ENCODE results near the gene ASPN. TPM values are rescaled to one million over a fixed set of nuclear protein-coding genes. Genes with fewer than 3 reads are reported as not detected.

ASPN gene
- total and polyA plus RNA-seq, 9 of the 15 experiments (the other 6 are each of a cell fraction or from before 2014, with no cell fraction given): 0.03 to 0.07 TPM; not detected in 7

DNA sequence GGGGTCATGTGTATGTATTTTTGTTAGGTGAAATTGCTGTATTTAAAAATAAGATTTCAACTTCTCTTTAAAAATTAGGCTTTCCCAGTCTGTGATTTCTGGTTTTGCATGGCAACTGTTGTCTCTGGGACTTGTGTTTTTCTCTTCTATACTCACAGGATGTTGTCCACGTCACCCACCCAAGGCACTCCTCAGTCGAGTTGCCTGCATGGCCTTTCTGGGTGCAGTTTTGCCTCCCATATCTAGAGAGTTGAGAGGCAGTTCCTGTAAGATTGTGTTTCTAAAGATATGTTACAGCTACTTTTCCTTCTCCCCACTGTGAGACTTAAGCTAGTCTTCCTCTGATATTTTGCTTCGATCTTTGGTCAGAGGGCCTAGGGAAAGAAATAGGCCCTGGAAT, 2.3 kb upstream of the ASPN start:
- TF ChIP-seq ZNF57 (CRISPR knock-in tag; IDR thresholded peaks at IDR 0.05) (no peak), PTBP1 (IDR thresholded peaks at IDR 0.05; ENCODE audit: low read depth, low read length) (no peak), TARDBP (IDR thresholded peaks at IDR 0.05) (no peak), MAFK (IDR thresholded peaks at IDR 0.05; ENCODE audit: low read length) (no peak), ELF2 (CRISPR knock-in tag; IDR thresholded peaks at IDR 0.05) (no peak), HMGN3 (IDR thresholded peaks at IDR 0.05; ENCODE audit: borderline replicate concordance, extremely low read depth, insufficient read length, low read depth, low read length) (no peak), HIVEP1 (CRISPR knock-in tag; IDR thresholded peaks at IDR 0.05) (no peak)
- TF ChIP-seq, protein P1, sequence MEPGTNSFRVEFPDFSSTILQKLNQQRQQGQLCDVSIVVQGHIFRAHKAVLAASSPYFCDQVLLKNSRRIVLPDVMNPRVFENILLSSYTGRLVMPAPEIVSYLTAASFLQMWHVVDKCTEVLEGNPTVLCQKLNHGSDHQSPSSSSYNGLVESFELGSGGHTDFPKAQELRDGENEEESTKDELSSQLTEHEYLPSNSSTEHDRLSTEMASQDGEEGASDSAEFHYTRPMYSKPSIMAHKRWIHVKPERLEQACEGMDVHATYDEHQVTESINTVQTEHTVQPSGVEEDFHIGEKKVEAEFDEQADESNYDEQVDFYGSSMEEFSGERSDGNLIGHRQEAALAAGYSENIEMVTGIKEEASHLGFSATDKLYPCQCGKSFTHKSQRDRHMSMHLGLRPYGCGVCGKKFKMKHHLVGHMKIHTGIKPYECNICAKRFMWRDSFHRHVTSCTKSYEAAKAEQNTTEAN (CRISPR knock-in tag; IDR thresholded peaks at IDR 0.05): no peak
- TF ChIP-seq, protein P2, sequence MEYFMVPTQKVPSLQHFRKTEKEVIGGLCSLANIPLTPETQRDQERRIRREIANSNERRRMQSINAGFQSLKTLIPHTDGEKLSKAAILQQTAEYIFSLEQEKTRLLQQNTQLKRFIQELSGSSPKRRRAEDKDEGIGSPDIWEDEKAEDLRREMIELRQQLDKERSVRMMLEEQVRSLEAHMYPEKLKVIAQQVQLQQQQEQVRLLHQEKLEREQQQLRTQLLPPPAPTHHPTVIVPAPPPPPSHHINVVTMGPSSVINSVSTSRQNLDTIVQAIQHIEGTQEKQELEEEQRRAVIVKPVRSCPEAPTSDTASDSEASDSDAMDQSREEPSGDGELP (CRISPR knock-in tag; IDR thresholded peaks at IDR 0.05; ENCODE audit: borderline replicate concordance): no peak
- TF ChIP-seq, protein P3, sequence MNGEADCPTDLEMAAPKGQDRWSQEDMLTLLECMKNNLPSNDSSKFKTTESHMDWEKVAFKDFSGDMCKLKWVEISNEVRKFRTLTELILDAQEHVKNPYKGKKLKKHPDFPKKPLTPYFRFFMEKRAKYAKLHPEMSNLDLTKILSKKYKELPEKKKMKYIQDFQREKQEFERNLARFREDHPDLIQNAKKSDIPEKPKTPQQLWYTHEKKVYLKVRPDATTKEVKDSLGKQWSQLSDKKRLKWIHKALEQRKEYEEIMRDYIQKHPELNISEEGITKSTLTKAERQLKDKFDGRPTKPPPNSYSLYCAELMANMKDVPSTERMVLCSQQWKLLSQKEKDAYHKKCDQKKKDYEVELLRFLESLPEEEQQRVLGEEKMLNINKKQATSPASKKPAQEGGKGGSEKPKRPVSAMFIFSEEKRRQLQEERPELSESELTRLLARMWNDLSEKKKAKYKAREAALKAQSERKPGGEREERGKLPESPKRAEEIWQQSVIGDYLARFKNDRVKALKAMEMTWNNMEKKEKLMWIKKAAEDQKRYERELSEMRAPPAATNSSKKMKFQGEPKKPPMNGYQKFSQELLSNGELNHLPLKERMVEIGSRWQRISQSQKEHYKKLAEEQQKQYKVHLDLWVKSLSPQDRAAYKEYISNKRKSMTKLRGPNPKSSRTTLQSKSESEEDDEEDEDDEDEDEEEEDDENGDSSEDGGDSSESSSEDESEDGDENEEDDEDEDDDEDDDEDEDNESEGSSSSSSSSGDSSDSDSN (IDR thresholded peaks at IDR 0.05; ENCODE audit: borderline replicate concordance in 1 of 2, low read depth in 2 of 2, low read length in 2 of 2): no peak
- TF ChIP-seq, protein P4, sequence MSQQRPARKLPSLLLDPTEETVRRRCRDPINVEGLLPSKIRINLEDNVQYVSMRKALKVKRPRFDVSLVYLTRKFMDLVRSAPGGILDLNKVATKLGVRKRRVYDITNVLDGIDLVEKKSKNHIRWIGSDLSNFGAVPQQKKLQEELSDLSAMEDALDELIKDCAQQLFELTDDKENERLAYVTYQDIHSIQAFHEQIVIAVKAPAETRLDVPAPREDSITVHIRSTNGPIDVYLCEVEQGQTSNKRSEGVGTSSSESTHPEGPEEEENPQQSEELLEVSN (IDR thresholded peaks at IDR 0.05; ENCODE audit: borderline replicate concordance in 1 of 2, extremely low read depth in 1 of 2, insufficient read depth in 1 of 2, insufficient read length in 1 of 2, low read depth in 1 of 2, low read length in 1 of 2, poor library complexity in 1 of 2, severe bottlenecking in 1 of 2): no peak
- TF ChIP-seq, protein P5, sequence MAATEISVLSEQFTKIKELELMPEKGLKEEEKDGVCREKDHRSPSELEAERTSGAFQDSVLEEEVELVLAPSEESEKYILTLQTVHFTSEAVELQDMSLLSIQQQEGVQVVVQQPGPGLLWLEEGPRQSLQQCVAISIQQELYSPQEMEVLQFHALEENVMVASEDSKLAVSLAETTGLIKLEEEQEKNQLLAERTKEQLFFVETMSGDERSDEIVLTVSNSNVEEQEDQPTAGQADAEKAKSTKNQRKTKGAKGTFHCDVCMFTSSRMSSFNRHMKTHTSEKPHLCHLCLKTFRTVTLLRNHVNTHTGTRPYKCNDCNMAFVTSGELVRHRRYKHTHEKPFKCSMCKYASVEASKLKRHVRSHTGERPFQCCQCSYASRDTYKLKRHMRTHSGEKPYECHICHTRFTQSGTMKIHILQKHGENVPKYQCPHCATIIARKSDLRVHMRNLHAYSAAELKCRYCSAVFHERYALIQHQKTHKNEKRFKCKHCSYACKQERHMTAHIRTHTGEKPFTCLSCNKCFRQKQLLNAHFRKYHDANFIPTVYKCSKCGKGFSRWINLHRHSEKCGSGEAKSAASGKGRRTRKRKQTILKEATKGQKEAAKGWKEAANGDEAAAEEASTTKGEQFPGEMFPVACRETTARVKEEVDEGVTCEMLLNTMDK (IDR thresholded peaks at IDR 0.05; ENCODE audit: borderline replicate concordance, insufficient read depth, low read depth, low read length, poor library complexity, severe bottlenecking): no peak
- in situ Hi-C loops (cut with MboI): no loop called here
- no peak for ATAC-seq
- no peak for FAIRE-seq
- Histone ChIP-seq H3K27me3 (ENCODE audit: control insufficient read depth in 2 of 2, insufficient read depth in 2 of 2, low read length in 2 of 2) (no peaks in the 10 kb centered on the region), H4K20me1 (replicated peaks; ENCODE audit: control insufficient read depth, insufficient read depth, low read length) (no peaks in the 10 kb centered on the region), H3K4me1 (replicated peaks in 1 of 2; ENCODE audit: control insufficient read depth in 2 of 2, insufficient read depth in 2 of 2, low read length in 2 of 2) (peaks cover 0 to 2% of the 10 kb centered on the region in 2 experiments; a peak in 2 of 5 replicates), H3K9ac (ENCODE audit: insufficient read depth in 1 of 2, low read depth in 2 of 2, low read length in 2 of 2) (no peak overlapping the region), H3K9me3 (replicated peaks; ENCODE audit: control insufficient read depth, insufficient read depth, low read depth, low read length) (no peaks in the 10 kb centered on the region), H2AFZ (ENCODE audit: low read depth, low read length) (no peak overlapping the region), H3K79me2 (ENCODE audit: control insufficient read depth, insufficient read depth, low read length) (no peaks in the 10 kb centered on the region), H3K9me1 (ENCODE audit: control insufficient read depth, insufficient read depth, low read length) (no peaks in the 10 kb centered on the region), H3K36me3 (ENCODE audit: control insufficient read depth, insufficient read depth, low read length) (no peaks in the 10 kb centered on the region), H3K4me3 (no peak overlapping the region), H3K4me2 (ENCODE audit: insufficient read depth, low read length) (no peak overlapping the region), H3K27ac (ENCODE audit: extremely low read depth, low read depth, low read length) (no peak overlapping the region)
- intact Hi-C loops (cut with micrococcal nuclease): no loop called here
- DNase-seq (ENCODE audit: extremely low read depth in 1 of 4, low spot score in 3 of 4): no peak
- POLR2A ChIA-PET: interaction anchor here (1.0 kb wide), 1 partner anchor 11 kb away, joined by 3 read pairs; no protein-coding TSS in a partner anchor
- 60% methylated on average over 3 of the region's 3 CpGs for WGBS (ENCODE audit: insufficient coverage, low coverage, missing lambda C conversion rate)
- no TSS peak for BruUV-seq (replicated peaks)
- CTCF ChIA-PET (ENCODE audit: low intra/inter-chr PET ratio): interaction anchor here (0.6 kb wide), 1 partner anchor 697 kb away, joined by 4 read pairs; no protein-coding TSS in a partner anchor

Measured in K562 (cell line).